K562 treated with DMSO at 1 percent for 4 hours (cell line): ENCODE results near the gene OS9. TPM values are rescaled to one million over a fixed set of nuclear protein-coding genes. Genes with fewer than 3 reads are reported as not detected.

Experiments
- total RNA-seq: library from RNA; unstranded; fragments of 300-600 nt; gene quantifications from 2 replicates; pipeline ENCODE4 v1.2.3, GENCODE V29; 2022; ENCODE audit not compliant: insufficient read depth

Gene OS9, protein sequence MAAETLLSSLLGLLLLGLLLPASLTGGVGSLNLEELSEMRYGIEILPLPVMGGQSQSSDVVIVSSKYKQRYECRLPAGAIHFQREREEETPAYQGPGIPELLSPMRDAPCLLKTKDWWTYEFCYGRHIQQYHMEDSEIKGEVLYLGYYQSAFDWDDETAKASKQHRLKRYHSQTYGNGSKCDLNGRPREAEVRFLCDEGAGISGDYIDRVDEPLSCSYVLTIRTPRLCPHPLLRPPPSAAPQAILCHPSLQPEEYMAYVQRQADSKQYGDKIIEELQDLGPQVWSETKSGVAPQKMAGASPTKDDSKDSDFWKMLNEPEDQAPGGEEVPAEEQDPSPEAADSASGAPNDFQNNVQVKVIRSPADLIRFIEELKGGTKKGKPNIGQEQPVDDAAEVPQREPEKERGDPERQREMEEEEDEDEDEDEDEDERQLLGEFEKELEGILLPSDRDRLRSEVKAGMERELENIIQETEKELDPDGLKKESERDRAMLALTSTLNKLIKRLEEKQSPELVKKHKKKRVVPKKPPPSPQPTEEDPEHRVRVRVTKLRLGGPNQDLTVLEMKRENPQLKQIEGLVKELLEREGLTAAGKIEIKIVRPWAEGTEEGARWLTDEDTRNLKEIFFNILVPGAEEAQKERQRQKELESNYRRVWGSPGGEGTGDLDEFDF
- 210 and 229 TPM in 2 replicates for total RNA-seq

DNA sequence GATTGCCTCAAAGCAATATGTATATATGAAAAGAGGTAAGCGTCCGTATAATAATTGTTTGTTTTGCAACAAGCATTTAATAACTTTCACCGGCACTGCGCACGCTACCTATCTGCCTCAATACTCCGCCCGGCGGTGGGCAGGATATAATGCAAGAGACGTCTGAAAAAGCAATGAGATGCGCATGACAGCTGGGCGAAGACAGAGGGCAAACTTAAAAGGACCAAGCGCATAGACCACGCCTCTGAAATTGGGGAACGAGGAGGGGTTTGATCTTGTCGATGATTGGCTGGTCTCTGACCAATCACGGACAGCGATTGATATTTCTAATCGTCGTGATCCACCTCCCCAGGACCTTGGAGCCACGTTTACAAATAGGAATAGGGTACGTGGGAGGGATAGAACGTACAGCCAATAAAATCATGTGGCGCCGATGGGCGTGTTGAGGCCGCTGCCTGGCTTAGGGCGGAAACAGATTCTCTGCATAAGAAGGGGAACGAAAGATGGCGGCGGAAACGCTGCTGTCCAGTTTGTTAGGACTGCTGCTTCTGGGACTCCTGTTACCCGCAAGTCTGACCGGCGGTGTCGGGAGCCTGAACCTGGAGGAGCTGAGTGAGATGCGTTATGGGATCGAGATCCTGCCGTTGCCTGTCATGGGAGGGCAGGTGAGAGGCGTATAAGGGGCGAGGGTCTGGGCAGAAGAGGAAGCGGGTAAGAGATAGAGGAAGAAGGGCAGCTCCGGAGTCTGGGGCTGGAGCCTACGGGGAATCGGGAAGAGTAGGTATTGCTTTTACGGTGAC, at the start of gene OS9:
Gene OS9, plus strand, starts transcription at position 474 of the 800 bp plus-strand sequence. Its CDS starts 30 bp downstream, at position 504.

DNA sequence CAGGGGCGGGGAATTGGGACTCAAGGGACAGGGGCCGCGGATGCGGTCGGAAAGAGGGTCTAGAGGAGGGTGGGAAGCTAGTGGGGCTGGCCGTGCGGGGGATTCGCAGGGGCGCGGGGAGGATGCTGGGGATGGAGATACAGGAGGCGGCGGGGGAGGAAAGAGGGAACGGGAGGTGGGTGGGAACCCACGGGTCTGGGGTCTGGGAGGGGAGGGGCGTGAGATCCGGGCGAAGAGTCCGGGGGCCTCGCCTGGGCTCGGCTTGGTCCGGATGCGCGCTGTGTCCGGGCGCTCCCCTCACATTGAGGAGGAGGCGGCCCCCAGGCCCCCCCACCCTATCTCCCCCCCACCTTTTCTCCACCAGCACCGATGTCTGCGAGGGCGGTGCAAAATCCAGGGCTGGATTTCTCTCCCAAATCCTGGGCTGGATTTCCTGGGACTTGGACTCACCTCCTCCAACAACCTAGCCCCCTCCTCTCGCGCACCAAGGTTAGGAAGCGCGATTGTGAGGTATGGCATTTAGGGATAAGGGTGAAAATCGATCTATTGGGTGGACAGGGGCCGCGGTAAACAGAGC, 44.8 kb downstream of the OS9 start, which contains the start of gene AGAP2:
Gene AGAP2, minus strand, starts transcription at position 82 of the 577 bp plus-strand sequence. CDS start 496 bp downstream, outside the sequence.

DNA sequence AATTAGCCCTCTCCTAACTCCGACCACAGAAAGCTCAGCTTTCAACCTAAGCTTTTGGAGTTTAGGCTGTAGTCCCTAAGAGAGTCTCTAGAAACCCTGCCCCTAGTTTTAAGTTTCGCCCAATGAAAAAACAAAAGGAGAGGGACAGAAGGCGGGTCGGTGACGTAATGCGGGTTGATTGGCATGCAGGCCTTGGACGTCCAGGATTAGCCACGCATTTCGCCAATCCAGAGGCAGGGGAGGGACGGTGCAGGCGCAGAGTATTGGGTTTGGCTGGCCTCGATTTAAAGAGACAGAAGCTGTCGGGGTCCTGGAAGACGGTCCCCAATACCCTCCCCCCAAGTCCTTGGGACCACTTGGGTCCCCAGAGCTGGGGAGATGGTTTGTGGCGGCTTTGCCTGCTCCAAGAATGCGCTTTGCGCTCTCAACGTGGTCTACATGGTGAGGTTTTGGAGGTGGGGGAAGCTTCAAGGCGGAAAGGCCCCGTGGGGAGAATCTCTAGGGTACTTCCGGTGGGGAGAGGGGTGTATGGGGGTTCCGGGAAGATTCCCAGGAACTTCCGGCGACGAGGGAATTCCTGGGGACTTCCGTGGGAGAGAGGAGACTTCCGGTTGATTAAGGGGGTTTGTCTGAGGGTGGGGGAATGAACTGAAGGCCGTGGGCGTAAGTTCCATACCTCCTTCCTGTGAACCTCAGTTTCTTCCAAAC, 51.0 kb downstream of the OS9 start, which contains the start of gene TSPAN31:
Gene TSPAN31, plus strand, starts transcription at position 263 of the 708 bp plus-strand sequence. Its CDS starts 116 bp downstream, at position 379.

DNA sequence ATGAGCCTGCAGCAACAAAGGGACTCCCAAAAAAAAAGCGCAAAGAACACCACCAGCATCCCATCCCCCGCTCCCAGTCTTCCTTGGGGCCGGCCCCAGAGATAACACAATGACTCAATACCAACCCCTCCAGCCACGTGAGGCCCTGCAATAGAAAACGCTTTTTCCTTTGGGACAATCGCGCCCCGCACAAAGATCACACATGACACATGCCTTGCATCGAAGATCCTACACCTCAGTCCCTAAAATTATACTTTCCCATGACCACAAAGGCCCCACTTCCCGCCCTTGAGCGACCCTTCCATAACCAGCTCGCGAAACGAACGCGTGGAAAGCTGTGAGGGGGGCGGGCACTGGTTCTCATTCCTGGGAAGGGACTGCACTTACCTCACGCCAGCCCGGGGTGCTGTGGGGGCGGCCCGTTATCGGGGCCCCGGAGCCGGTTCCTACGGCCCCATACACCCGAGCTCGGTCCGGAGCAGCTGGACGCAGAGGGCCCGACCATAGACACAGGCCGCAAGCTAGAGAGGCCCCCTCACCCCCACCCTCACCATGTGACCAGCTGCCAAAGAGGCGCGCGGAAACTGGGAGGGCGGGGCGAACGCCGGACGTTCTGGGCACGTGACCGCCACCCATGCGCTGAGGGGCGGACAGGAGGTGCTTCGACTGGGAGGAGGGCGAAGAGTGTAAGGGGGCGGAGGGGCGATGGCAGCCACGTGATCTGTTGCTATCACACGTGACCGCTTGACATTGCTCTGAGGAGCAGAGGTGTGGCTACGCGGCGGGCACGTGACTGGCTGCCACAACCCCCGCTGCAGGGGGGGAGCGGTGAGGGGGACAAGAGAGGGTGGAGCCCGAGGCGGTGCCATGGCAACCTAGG, 58.1 kb downstream of the OS9 start, which contains the start of gene CDK4:
Gene CDK4, minus strand, starts transcription at position 523 of the 880 bp plus-strand sequence. CDS start 593 bp downstream, outside the sequence.

DNA sequence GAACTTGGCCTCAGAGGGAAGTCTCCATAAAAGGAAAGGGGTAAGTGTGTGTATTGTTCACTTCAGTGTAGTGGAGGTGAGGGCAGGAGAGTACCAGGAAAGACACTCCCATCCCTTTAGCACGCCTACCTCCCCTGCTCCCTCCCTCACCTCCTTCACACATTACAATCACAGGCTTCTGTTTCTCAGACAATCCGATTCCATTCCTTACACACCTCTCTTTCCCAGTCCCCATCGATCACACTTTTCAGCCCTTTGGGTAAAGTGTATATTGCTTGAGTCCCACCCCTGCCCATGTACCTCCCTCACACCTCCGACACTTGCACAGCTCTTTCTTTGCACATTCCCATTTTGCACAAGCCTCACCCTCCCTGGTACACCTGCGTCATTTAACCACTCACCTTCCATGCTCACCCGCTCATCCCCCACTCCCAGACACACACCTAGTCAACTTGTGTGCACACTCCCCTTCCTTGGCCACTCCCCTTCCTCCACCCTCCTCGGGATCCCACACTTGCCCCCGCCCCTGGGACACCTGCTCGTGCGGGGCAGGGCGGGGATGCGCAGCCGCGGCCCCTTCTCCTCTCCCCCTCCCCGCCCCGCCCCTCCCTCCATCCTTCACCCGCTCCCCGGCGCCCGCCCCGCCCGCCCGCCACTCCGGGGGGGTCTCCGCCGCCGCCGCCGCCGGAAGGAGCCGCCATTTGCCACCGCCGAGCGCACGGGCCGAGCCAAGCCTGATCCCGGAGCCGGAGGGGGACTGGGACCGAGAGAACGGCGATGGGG, 60.7 kb downstream of the OS9 start, which contains the start of gene MARCHF9:
Gene MARCHF9, plus strand, starts transcription at position 693 of the 783 bp plus-strand sequence. CDS start 426 bp downstream, outside the sequence.

DNA sequence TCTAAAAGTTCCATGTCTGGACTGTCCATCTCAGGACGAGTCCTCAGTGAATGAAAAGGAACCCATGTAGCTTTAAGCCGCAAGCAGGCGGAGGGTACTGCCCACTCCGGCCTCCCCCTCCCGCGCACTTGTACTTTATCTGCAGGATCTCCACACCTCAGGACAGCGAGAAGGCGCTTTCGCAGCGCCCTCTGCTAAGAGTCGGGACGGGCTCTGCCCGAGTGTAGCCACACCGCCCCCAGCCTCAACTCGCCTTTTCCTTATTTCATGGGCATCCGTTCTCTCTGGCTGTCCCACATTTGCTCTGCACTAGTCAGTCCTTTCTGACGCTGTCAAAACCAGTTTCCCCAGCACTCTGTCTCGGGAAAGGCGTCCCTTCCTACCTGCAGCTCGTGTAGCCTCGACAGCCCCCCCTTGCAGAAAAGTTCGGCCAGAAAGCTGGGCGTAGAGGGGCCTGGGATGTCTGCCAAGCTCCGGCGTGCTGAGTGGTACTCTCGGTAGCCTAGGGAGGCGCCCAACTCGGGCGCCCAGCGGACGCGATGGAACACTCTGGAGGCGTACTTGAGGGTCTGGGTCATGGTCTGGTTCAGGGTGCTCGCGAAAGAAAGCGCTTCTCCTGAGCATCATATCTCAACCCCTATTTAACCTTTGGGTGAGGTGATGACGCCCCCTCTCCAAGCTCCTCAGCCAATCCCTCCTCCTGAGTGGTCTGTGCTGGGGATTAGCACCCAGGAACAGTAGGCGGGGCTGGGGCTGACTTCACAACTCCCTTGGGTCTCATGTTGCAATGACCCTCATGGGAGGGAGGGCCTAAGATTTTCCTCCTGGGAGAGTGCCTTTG, 72.8 kb downstream of the OS9 start, which contains the start of gene CYP27B1:
Gene CYP27B1, minus strand, starts transcription at position 615 of the 841 bp plus-strand sequence. Its CDS starts 37 bp downstream, at position 578.

Other genes starting within 250 kb of the OS9 start
- 49.4 and 57.7 TPM in 2 replicates for gene INHBE, start 238.8 kb upstream of the OS9 start, total RNA-seq
- 2.6 and 3.5 TPM in 2 replicates for gene GLI1, start 234.3 kb upstream of the OS9 start, total RNA-seq
- gene ARHGAP9, start 214.3 kb upstream of the OS9 start, total RNA-seq = 14.0 and 18.3 TPM in 2 replicates
- 487 and 490 TPM in 2 replicates for gene MARS1, start 206.1 kb upstream of the OS9 start, total RNA-seq
- gene DDIT3, start 173.6 kb upstream of the OS9 start, total RNA-seq = 140 and 191 TPM in 2 replicates
- 15.6 and 20.0 TPM in 2 replicates for gene MBD6, start 171.3 kb upstream of the OS9 start, total RNA-seq
- gene DCTN2, start 146.9 kb upstream of the OS9 start, total RNA-seq = 189 and 190 TPM in 2 replicates
- 9.7 and 11.8 TPM in 2 replicates for gene KIF5A, start 144.1 kb upstream of the OS9 start, total RNA-seq
- 27.5 and 31.0 TPM in 2 replicates for gene PIP4K2C, start 102.9 kb upstream of the OS9 start, total RNA-seq
- 0.25 TPM in 1 of 2 replicates, not detected in the other for gene DTX3, start 89.3 kb upstream of the OS9 start, total RNA-seq
- 12.1 and 14.9 TPM in 2 replicates for gene ARHGEF25, start 82.7 kb upstream of the OS9 start, total RNA-seq
- 21.1 and 36.0 TPM in 2 replicates for gene B4GALNT1, start 60.9 kb upstream of the OS9 start, total RNA-seq
- 0.21 TPM in 1 of 2 replicates, not detected in the other for gene AGAP2, start 44.6 kb downstream of the OS9 start, total RNA-seq
- gene TSPAN31, start 50.9 kb downstream of the OS9 start, total RNA-seq = 14.0 and 16.3 TPM in 2 replicates
- gene CDK4, start 58.2 kb downstream of the OS9 start, total RNA-seq = 194 and 214 TPM in 2 replicates
- gene MARCHF9, start 61.0 kb downstream of the OS9 start, total RNA-seq = 3.5 and 8.9 TPM in 2 replicates
- gene CYP27B1, start 72.9 kb downstream of the OS9 start, total RNA-seq = 0.84 and 1.0 TPM in 2 replicates
- 2.9 TPM in 1 of 2 replicates, not detected in the other for gene METTL1, start 78.0 kb downstream of the OS9 start, total RNA-seq
- 4.5 and 5.7 TPM in 2 replicates for gene EEF1AKMT3, start 78.5 kb downstream of the OS9 start, total RNA-seq
- 18.5 and 29.9 TPM in 2 replicates for gene TSFM, start 88.7 kb downstream of the OS9 start, total RNA-seq
- gene AVIL, start 124.6 kb downstream of the OS9 start, total RNA-seq = 4.0 and 5.3 TPM in 2 replicates
- gene CTDSP2, start 152.6 kb downstream of the OS9 start, total RNA-seq = 79.3 and 83.9 TPM in 2 replicates
- gene ATP23, start 247.4 kb downstream of the OS9 start, total RNA-seq = 12.8 and 15.3 TPM in 2 replicates